ENCODE data around the gene ZYG11B.
"Not testable (repeated sequence)": the region's sequence is repeated elsewhere in the genome, so short reads cannot be mapped to it uniquely, and the experiment has no call there.

ZYG11B gene

DNA sequence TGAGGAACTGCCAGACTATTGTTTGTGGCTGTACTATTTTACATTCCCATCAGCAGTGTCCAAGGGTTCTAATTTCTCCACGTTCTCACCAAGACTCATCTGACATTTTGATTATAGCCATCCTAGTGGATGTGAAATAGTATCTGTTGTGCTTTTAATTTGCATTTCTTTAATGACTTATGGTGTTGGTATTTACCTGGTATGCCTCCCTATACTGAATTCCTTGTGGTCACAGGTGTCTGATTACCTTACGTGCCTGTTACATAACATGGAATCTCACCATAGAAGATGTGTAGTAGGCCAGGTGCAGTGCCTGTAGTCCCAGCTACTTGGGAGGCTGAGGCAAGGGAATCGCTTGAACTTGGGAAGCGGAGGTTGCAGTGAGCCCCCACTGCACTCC lies 129.8 kb downstream of the ZYG11B start:
- no peak for DNase-seq

DNA sequence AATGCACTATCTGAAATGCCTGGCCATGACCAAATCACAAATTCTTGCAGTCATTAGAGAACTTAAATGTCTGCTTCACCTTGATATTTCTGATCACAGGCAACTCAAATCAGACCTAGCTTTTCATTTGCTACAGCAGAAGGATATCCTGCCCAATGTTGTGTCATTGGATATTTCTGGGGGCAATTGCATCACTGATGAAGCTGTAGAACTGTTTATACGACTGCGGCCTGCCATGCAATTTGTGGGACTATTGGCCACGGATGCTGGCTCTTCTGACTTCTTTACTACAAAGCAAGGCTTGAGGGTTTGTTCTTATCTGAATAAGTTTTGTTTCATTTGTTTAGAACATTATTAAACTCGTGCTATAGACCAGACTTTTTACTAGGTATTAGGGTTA lies 131.2 kb downstream of the ZYG11B start:
- no peak for DNase-seq

DNA sequence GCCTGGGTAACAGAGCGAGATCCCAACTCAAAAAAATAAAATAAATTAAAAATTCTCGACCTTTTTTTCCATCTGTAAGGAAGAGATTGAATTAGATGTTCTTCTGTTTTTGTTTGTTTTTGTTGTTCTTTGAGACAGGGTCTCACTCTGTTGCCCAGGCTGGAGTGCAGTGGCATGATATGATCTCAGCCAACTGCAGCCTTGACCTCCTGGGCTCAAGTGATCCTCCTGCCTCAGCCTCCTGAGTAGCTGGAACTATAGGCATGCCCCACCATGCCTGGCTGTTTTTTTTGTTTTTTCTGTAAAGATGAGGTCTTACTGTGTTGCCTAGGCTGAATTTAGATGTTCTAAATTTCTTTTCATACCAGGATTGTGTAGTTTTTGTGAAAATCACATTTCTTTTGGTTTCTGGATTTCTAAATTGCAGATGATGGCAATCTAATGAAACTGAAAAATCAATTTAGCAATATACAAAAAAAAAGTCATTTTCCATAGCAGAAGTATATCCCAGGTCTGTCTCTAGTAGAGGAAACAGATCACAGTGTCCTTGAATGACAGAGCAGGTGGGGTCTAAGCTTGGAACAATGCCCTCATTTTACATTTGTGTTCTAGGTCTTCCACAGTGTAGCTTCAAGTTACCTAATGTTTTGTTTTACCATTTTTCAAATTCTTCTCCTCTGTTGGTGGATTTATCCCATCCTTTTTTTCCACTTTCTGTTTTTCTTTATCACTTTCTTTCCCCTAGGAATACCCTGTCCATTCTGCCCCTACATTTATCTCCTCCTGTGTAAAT lies 136.6 kb downstream of the ZYG11B start:
- DNase-seq = no peak

DNA sequence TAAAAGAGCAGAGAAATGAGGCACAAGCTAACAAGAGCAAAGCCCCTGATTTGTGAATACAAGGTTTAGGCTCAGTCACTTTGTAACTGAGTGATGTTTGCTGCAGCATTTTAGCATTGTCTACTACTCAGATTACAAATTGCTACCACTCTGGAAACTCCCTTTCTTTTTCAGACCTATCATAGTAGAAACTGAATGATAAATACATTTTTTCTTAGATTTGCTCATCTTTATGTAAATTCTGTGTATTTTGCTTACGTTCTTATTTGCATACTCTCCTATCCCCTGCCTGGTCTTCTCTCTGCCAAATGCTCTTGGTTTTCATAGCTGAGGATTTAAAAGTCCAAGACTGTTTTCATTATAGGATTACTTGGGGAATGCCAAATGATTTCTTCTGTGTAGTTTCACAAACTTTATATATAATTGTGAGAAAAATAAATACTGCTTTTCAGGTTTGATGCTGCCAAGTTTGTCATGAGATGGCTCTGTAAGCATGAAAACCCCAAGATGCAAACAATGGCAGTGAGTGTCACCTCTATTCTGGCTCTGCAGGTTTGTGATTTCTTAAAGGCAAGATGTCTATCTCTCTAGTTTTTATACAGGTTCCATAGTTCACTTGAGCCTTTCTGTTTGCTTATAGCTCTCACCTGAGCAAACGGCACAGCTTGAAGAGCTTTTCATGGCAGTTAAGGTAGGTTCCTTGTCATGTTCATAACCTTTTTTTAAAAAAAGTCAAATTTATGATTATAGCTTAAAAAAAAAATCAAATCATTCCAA lies 141.0 kb downstream of the ZYG11B start:
- no peak for DNase-seq

DNA sequence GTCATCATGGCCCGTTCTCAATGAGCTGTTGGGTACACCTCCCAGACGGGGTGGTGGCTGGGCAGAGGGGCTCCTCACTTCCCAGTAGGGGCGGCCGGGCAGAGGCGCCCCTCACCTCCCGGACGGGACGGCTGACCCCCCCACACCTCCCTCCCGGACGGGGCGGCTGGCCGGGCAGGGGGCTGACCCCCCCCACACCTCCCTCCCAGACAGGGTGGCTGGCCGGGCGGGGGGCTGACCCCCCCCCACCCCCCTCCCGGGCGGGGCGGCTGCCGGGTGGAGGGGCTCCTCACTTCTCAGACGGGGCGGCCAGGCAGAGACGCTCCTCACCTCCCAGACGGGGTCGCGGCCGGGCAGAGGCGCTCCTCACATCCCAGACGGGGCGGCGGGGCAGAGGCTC lies 143.5 kb downstream of the ZYG11B start:
- not testable (repeated sequence) for DNase-seq

DNA sequence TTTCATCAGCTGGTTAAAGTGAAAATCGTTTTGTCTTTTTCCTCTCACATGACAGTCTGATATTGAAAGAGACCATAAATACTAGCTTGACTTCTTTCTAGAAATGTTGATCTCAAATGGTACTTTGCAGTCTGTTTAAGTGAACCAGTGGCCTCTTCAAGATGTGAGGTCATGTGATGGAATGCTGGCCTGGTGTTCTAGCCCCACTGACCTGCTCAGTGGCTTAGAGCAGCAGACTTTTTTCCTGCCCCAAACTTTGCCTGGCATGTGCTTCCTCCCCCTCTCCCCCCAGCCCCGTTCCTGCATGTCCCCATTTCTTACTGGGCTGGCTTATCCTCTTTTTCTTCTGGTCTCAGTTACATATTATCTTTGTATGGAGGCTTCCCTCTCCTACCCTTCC lies 150.6 kb downstream of the ZYG11B start:
- DNase-seq = no peak
